LoVo (cell line): Measurements from ENCODE around the gene RAB40C.

ENCODE experiments used
- DNase-seq: peaks from one replicate; pipeline ENCODE4 v3.0.0-alpha.2; 2016; ENCODE audit warnings: low spot score

The RAB40C gene

DNA sequence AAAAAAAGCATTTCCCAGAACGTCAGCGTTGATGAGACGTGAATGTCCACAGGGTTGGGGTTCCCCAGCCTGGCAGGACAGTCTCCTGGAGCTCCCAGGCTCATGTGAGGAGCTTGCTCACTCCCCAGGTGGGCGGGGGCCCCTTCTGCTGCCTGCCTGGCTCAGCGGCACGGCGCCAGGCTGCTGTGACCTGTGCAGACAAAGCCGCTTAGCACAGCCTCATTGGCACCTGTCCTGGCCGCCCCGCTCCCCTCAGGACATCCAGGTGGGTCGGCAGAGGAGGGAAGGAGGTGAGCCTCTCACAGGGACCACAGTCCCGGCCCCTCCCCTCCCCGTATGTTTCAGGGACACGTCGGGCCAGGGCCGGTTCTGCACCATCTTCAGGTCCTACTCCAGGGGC, 28.0 kb downstream of the RAB40C start:
- no peak for DNase-seq

- no peak for DNase-seq
These were observed 29.7 kb downstream of the RAB40C start for GRCh38 chr16:619476-620100.

- DNase-seq, result no peak
These were observed 31.0 kb downstream of the RAB40C start for GRCh38 chr16:620700-621525.

- DNase-seq, result no peak
These were observed 31.8 kb downstream of the RAB40C start for GRCh38 chr16:621526-622105.

GRCh38 chr16:622920-623280, 33.0 kb downstream of the RAB40C start:
- DNase-seq, result no peak

DNA sequence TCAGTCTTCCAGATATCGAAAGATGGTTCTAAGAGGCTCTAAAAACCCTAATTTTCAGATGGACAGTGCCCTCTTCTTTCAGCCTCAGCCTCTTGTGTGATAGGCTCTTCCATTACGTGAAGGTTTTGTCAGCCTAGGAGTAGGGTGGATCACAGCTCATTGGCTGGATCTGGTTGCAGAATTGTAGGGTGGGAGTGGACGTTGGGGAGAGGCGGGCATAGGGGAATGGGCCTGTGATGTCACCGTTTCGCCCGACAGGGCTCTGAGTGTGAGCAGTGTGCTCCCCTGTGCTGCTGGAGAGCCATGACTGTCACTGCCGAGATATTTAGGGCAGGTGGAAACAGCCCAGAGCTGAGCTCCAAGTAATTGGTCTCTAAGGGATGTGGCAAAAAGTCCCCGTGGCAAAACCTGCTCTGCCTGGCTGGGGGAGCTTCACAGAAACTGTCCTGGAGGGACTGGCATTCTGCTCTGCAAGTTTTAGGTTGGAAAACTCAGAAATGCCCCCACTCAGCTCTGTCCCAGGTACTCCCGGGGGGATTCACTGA, 34.7 kb downstream of the RAB40C start:
- DNase-seq, result no peak

DNA sequence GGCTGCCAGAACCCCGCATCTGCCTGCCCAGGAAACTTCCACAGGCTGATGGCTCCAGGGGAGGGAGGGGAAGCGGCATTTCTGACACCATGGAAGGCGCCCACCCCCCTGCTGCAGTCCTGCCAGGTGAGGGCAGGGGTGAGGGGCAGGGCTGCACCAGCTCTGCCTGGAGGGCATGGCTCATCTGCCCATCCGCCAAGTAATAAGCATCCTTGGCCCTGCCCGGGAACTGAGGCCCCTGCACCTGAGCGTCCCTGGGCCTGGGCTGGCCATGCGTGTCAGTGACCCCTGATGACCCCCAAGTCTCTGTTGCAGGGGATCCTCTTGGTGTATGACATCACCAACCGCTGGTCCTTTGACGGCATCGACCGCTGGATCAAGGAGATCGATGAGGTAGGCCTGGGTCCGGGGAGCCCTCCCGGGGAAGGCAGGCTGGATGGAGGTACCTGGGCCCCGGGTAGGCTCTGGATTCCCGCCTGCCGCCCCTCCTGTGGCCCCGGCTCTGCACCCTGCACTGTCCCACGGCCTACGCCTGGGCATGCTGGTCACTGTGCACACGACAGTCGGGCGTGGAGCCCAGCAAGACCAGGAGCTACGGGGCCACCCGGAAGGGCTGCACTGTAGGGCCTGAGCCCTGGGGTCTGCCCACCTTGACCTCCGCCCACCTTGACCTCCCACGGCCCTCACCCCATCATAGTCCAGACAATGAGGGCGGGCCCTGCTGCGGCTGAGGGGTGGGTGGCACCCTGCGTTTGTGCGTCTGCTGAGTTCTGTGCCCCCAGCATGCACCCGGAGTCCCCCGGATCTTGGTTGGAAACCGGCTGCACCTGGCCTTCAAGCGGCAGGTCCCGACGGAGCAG, 35.5 kb downstream of the RAB40C start:
- DNase-seq, result no peak

DNA sequence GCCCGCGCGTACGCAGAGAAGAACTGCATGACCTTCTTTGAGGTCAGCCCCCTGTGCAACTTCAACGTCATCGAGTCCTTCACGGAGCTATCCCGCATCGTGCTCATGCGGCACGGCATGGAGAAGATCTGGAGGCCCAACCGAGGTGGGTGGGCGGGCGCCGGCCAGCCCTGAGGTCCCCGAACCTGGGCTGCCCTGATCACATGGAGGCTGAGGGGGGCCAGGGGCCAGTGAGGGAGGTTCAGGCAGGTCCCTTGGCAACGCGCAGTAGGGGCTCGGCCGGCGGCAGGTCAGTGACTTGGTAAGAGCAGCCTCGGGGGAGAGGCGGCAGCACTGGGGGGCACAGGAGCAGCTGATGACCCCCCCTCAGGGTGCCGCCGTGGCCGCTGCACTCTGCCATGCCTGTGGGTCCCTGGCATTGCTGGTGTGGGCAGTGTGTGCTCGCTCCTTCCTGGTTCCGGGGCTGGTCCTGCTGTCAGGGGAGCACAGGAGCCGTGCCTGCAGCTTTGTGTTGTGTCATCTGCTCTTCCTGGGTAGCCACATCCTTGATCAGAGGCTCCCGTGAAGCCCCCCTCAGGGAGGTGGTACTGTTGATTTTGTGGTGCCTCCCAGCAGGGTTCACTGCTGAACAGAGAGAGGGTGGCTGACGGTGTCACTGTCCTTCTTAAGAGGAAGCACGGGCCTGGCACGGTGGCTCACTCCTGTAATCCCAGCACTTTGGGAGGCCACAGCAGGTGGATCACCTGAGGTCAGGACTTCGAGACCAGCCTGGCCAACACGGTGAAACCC, 36.3 kb downstream of the RAB40C start:
- DNase-seq, result no peak

DNA sequence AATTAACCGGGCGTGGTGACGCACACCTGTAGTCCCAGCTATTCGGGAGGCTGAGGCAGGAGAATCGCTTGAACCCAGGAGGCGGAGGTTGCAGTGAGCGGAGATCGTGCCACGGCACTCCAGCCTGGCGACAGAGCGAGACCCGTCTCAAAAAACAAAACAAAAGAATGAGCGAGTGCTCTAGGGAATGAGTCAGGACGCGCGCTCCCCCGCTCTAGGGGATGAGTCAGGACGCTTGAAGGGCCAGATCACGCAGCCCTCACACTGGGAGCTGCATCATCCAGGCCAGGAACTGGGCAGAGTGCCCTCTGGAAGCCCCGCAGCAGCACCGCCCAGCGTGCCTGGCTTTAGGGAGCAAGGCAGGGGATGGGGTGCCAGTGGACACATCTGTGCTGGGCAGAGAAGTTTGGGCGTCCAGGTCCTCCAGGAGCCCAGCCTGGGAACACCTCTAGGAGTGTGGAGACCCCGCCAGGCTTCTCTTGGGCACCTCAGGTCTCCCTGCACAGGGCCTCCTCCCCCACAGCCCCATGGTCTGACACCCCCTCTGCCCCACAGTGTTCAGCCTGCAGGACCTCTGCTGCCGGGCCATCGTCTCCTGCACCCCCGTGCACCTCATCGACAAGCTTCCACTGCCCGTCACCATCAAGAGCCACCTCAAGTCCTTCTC, 37.1 kb downstream of the RAB40C start:
- no peak for DNase-seq

- no peak for DNase-seq
These were observed 37.8 kb downstream of the RAB40C start for GRCh38 chr16:627454-628239.

DNA sequence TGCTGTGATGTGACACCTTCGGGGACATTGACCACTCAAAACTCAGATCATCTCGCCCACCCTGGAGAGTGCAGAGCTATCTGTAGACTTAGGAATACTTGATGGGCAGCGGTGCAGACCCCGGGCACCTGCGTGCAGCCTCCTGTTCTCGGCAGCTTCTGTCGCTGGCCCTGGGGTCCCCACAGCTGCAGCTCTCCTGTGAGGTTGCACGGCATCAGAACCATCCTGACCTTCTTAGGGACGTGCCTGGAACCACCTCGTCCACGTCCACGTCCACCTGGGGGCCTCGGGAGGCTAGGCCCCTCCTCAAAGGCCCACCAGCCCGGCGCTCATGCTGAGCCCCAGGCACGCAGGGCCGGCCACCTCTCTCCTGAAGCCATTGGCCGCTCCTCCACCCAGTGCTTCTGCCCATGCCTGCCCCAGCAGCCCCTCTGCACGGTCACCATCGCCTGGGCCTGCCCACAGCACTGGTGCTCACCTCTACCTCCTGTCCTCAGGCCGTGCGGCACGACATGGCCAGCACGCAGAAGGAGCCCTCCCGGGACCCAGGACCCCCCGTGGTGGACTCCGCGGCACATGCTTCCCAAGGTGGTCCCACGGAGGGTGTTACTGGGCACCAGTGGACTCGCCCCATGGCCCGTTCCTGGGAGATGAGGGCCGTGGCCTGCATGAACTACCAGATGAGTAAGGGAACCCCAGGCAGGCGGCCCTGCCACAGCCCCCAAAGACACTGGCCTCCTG, 38.6 kb downstream of the RAB40C start:
- no peak for DNase-seq

GRCh38 chr16:629185-629832, 39.4 kb downstream of the RAB40C start:
- DNase-seq, result no peak

GRCh38 chr16:629833-630248, 40.0 kb downstream of the RAB40C start:
- DNase-seq, result no peak

- DNase-seq, result no peak
These were observed 40.5 kb downstream of the RAB40C start for GRCh38 chr16:630249-630814.

GRCh38 chr16:630815-631405, 41.0 kb downstream of the RAB40C start, which contains the start of gene WFIKKN1:
WFIKKN1 (plus strand) TSS chr16:630985; CDS start chr16:631254, 269 bp downstream.
- DNase-seq, result no peak

DNA sequence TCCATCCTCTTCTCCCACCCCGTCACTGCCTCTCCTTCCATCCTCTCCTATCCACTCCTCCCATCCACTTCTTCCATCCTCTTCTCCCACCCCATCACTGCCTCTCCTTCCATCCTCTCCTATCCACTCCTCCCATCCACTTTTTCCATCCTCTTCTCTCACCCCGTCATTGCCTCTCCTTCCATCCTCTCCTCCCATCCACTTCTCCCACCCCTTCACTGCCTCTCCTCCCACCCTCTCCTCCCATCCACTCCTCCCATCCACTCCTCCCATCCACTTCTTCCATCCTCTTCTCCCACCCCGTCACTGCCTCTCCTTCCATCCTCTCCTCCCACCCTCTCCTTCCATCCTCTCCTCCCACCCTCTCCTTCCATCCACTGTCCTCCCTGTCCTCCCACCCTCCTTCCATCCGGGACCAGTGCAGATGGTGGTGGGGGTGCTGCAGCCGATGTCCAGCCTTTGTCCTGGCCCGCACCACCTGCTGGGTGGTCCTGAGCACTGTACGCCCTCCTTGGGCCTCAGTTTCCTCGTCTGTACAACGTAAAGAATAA, 42.0 kb downstream of the RAB40C start:
- no peak for DNase-seq
